IMR-90 (cell line): ENCODE results near the gene DCAF15. TPM values are rescaled to one million over a fixed set of nuclear protein-coding genes. Genes with fewer than 3 reads are reported as not detected.
A peak's percentile ranks its signal among the peaks of the same experiment; 100 is the strongest.

Experiments
- ATAC-seq: fragments of 200-7000 bp; cut with Tn5 transposase; 2 replicates; pipeline ENCODE4 v1.9.1; 2020; ENCODE audit warnings: low read depth, mild to moderate bottlenecking, moderate library complexity
- BruUV-seq: library from RNA; stranded (reverse); fragments of 400-500 nt; replicated peaks from 2 replicates; lab custom pipeline; 2021; lab: Mats Ljungman, UMichigan
- CTCF ChIA-PET: fragments of 300-600 bp; formaldehyde crosslinking; extraction: SDS; loops from one replicate; lab custom pipeline; 2021; ENCODE audit warnings: antibody characterized with exemption; lab: Yijun Ruan, JAX
- POLR2A ChIA-PET: fragments of 300-600 bp; sonication (Branson Sonifier 250); formaldehyde crosslinking; loops from one replicate; lab custom pipeline; 2022; ENCODE audit warnings: antibody characterized with exemption; ENCODE audit not compliant: unreplicated experiment; lab: Charles Lee
- DNase-seq: peaks from one replicate; pipeline ENCODE4 v3.0.0; 2013
- H2AFZ ChIP-seq: replicated peaks from 2 replicates; pipeline ENCODE3; 2013; ENCODE audit warnings: low read length, mild to moderate bottlenecking; ENCODE audit not compliant: poor library complexity
- H2AK5ac ChIP-seq: 2 replicates; pipeline ENCODE4 v1.6.1; 2013; ENCODE audit warnings: low read depth, low read length, inconsistent platforms
- H2AK9ac ChIP-seq: replicated peaks from 2 replicates; pipeline ENCODE3; 2013; ENCODE audit warnings: mild to moderate bottlenecking, low read depth, low read length, moderate library complexity; ENCODE audit not compliant: poor library complexity
- H2BK120ac ChIP-seq: 2 replicates; pipeline ENCODE4 v1.6.1; 2013; ENCODE audit warnings: low read depth, low read length, inconsistent platforms
- H2BK15ac ChIP-seq: 3 replicates; pipeline ENCODE4 v1.6.1; 2013; ENCODE audit warnings: low read depth, low read length, inconsistent platforms
- H2BK20ac ChIP-seq: 2 replicates; pipeline ENCODE4 v1.6.1; 2013; ENCODE audit warnings: low read depth, mild to moderate bottlenecking, inconsistent platforms, low read length, moderate library complexity
- H2BK5ac ChIP-seq: 2 replicates; pipeline ENCODE4 v1.6.1; 2013; ENCODE audit warnings: mild to moderate bottlenecking, low read depth, low read length, inconsistent platforms; ENCODE audit not compliant: poor library complexity, severe bottlenecking
- H3K14ac ChIP-seq: replicated peaks from 2 replicates; pipeline ENCODE4 v1.6.1; 2013; ENCODE audit warnings: low read depth, low read length, inconsistent platforms
- H3K18ac ChIP-seq: 2 replicates; pipeline ENCODE4 v1.6.1; 2013; ENCODE audit warnings: low read depth, low read length, control low read depth
- H3K23ac ChIP-seq: 2 replicates; pipeline ENCODE4 v1.6.1; 2013; ENCODE audit warnings: low read depth, low read length, inconsistent platforms
- H3K27ac ChIP-seq: 2 replicates; pipeline ENCODE4 v1.5.1; 2013; ENCODE audit warnings: mild to moderate bottlenecking, control low read depth, low read length; ENCODE audit not compliant: insufficient read depth
- H3K27me3 ChIP-seq: 2 replicates; pipeline ENCODE4 v1.6.1; 2013; ENCODE audit warnings: low read length; ENCODE audit not compliant: control insufficient read depth, insufficient read depth
- H3K36me3 ChIP-seq: 2 replicates; pipeline ENCODE4 v1.6.1; 2013; ENCODE audit warnings: low read length, mixed read lengths; ENCODE audit not compliant: control insufficient read depth, insufficient read depth
- H3K4ac ChIP-seq: 2 replicates; pipeline ENCODE4 v1.6.1; 2013; ENCODE audit warnings: low read depth, low read length, inconsistent platforms
- H3K4me1 ChIP-seq: 2 replicates; pipeline ENCODE4 v1.6.1; 2013; ENCODE audit warnings: low read length, mixed read lengths; ENCODE audit not compliant: control insufficient read depth, insufficient read depth
- H3K4me2 ChIP-seq: 2 replicates; pipeline ENCODE4 v1.6.1; 2013; ENCODE audit warnings: low read depth, mild to moderate bottlenecking, control low read depth, low read length, moderate library complexity
- H3K4me3 ChIP-seq: 2 replicates; pipeline ENCODE4 v1.5.1; 2013; ENCODE audit warnings: low read depth, mild to moderate bottlenecking, control low read depth, low read length, moderate library complexity; ENCODE audit not compliant: insufficient read depth
- H3K56ac ChIP-seq: 2 replicates; pipeline ENCODE4 v1.6.1; 2013; ENCODE audit warnings: low read length, inconsistent platforms; ENCODE audit not compliant: insufficient read depth; ENCODE audit errors: extremely low read depth
- H3K79me1 ChIP-seq, 2 experiments: 2 replicates each; pipeline ENCODE4 v1.6.1; 2013; ENCODE audit warnings: low read length in 2 of 2, inconsistent platforms in 1 of 2, low read depth in 1 of 2
- H3K9ac ChIP-seq: 2 replicates; pipeline ENCODE4 v1.6.1; 2013; ENCODE audit warnings: low read depth, low read length, control low read depth
- H3K9me1 ChIP-seq: 2 replicates; pipeline ENCODE4 v1.6.1; 2013; ENCODE audit warnings: low read length, inconsistent platforms; ENCODE audit not compliant: insufficient read depth
- H3K9me3 ChIP-seq: 2 replicates; pipeline ENCODE4 v1.6.1; 2013; ENCODE audit warnings: low read length; ENCODE audit not compliant: control insufficient read depth, insufficient read depth
- H4K20me1 ChIP-seq: 2 replicates; pipeline ENCODE4 v1.6.1; 2013; ENCODE audit warnings: low read length, inconsistent platforms; ENCODE audit not compliant: insufficient read depth
- H4K5ac ChIP-seq: 2 replicates; pipeline ENCODE4 v1.6.1; 2013; ENCODE audit warnings: mild to moderate bottlenecking, low read depth, low read length, control low read depth
- H4K8ac ChIP-seq, 2 experiments: 2 replicates each; pipeline ENCODE4 v1.6.1; 2013; ENCODE audit warnings: low read depth in 2 of 2, low read length in 2 of 2, control low read depth in 1 of 2, inconsistent platforms in 1 of 2
- H4K91ac ChIP-seq: 2 replicates; pipeline ENCODE4 v1.6.1; 2013; ENCODE audit warnings: low read depth, low read length, inconsistent platforms; ENCODE audit not compliant: insufficient read depth
- BHLHE40 ChIP-seq: fragments of 150-350 bp; IDR thresholded peaks from 2 replicates; pipeline ENCODE4 v1.6.1; 2016; ENCODE audit warnings: mild to moderate bottlenecking, low read depth, low read length
- CEBPB ChIP-seq: IDR thresholded peaks from 2 replicates; pipeline ENCODE4 v1.6.1; 2012; ENCODE audit warnings: low read depth, low read length, improper control_type of control experiment
- CHD1 ChIP-seq: IDR thresholded peaks from 2 replicates; pipeline ENCODE4 v1.6.1; 2012; ENCODE audit warnings: low read depth, low read length, improper control_type of control experiment
- ELK1 ChIP-seq: fragments of 150-350 bp; IDR thresholded peaks from 2 replicates; pipeline ENCODE4 v1.6.1; 2016; ENCODE audit warnings: low read depth, mild to moderate bottlenecking, low read length, moderate library complexity, borderline replicate concordance
- FOS ChIP-seq: fragments of 150-350 bp; IDR thresholded peaks from 2 replicates; pipeline ENCODE4 v1.6.1; 2016; ENCODE audit warnings: low read depth, low read length
- MAFK ChIP-seq: IDR thresholded peaks from 2 replicates; pipeline ENCODE4 v1.6.1; 2012; ENCODE audit warnings: low read depth, low read length, improper control_type of control experiment
- MAZ ChIP-seq: IDR thresholded peaks from 2 replicates; pipeline ENCODE4 v1.6.1; 2012; ENCODE audit warnings: low read depth, mild to moderate bottlenecking, low read length, improper control_type of control experiment, moderate library complexity, borderline replicate concordance
- NFE2L2 ChIP-seq: fragments of 150-350 bp; IDR thresholded peaks from 2 replicates; pipeline ENCODE4 v1.6.1; 2016; ENCODE audit warnings: low read depth, mild to moderate bottlenecking, low read length
- POLR2A ChIP-seq: IDR thresholded peaks from 2 replicates; pipeline ENCODE4 v1.6.1; 2012; ENCODE audit warnings: mild to moderate bottlenecking, low read depth, low read length
- RAD21 ChIP-seq: IDR thresholded peaks from 2 replicates; pipeline ENCODE4 v1.6.1; 2012; ENCODE audit warnings: low read length, improper control_type of control experiment
- RCOR1 ChIP-seq: IDR thresholded peaks from 2 replicates; pipeline ENCODE4 v1.6.1; 2012; ENCODE audit warnings: mild to moderate bottlenecking, low read length, improper control_type of control experiment; ENCODE audit not compliant: insufficient replicate concordance
- RFX5 ChIP-seq: IDR thresholded peaks from 2 replicates; pipeline ENCODE4 v1.8.0; 2012; ENCODE audit warnings: low read depth, mild to moderate bottlenecking, low read length, moderate library complexity
- SMC3 ChIP-seq: fragments of 150-350 bp; IDR thresholded peaks from 2 replicates; pipeline ENCODE4 v1.6.1; 2016; ENCODE audit warnings: low read depth, mild to moderate bottlenecking, antibody characterized with exemption, low read length, moderate library complexity
- WGBS, 2 experiments: methylation state at CpG; one replicate each; pipeline versions ENCODE4 v1.1.5 to v1.1.7; 2013; ENCODE audit warnings: missing lambda C conversion rate in 2 of 2; ENCODE audit not compliant: insufficient read length in 1 of 2; ENCODE audit errors: extremely low coverage in 2 of 2; 5-methylcytosine and 5-hydroxymethylcytosine counted together
- dilution Hi-C: fragments of 300-500 bp; cut with HindIII; formaldehyde crosslinking; loops from one replicate; pipeline ENCODE4 v1.14.3; 2018; ENCODE audit warnings: low sequenced_read_pairs; ENCODE audit not compliant: unreplicated experiment
- in situ Hi-C: fragments of 300-500 bp; cut with MboI; formaldehyde crosslinking; loops from 3 replicates; pipeline ENCODE4 v1.14.3; 2019; ENCODE audit warnings: low sequenced_read_pairs, inconsistent platforms, mixed read lengths
- intact Hi-C: fragments of 100-400 bp; cut with micrococcal nuclease; formaldehyde crosslinking; loops from 2 replicates; pipeline ENCODE4 v1.10.0; 2022
- polyA plus RNA-seq, 3 experiments: library from polyadenylated mRNA; depleted of rRNA; stranded (reverse); fragments of >200 nt; gene quantifications; 2 replicates each; pipeline ENCODE4 v1.2.3, GENCODE V29; 2012; ENCODE audit warnings: low replicate concordance in 1 of 3
- total RNA-seq: library from RNA; depleted of rRNA; stranded (reverse); fragments of >200 nt; gene quantifications from 2 replicates; pipeline ENCODE4 v1.2.3, GENCODE V29; 2012
- TF ChIP-seq, protein P1 (sequence below): fragments of 150-350 bp; IDR thresholded peaks from 2 replicates; pipeline ENCODE4 v1.6.1; 2017; ENCODE audit warnings: mild to moderate bottlenecking, antibody characterized with exemption, low read length, low read depth

DCAF15 gene
- total and polyA plus RNA-seq, 2 of the 4 experiments (the other 2 are of a cell fraction): 6.8 to 31.0 TPM

- H3K4me2 ChIP-seq: no peak overlapping the region
- CTCF ChIA-PET: no interaction called here
- H3K56ac ChIP-seq: no peak overlapping the region
- H2BK20ac ChIP-seq: no peak overlapping the region
- peak overlapping the region; percentile 42; the same call in 1 of the 2 replicates for H2BK120ac ChIP-seq
- H2AK5ac ChIP-seq: peak overlapping the region; percentile 62
- peak overlapping the region; percentile 91 for H4K5ac ChIP-seq
- no peak for DNase-seq
- no peak overlapping the region for H3K9ac ChIP-seq
- H3K36me3 ChIP-seq: peaks cover 8% of the 10 kb centered on the region; the same call in 1 of the 2 replicates
- POLR2A ChIA-PET: no interaction called here
- H3K14ac ChIP-seq: peak overlapping the region; percentile 17; the same call in 1 of the 2 replicates
- H3K9me1 ChIP-seq: peaks cover 11% of the 10 kb centered on the region
- H3K27ac ChIP-seq: peak overlapping the region; percentile 35; the same call in 1 of the 2 replicates
- H3K9me3 ChIP-seq: no peaks in the 10 kb centered on the region
- peak overlapping the region; percentile 89 for H2AFZ ChIP-seq
- BruUV-seq: no TSS peak
- no peak overlapping the region for H3K4me3 ChIP-seq
- H2BK15ac ChIP-seq: no peak overlapping the region
- H4K91ac ChIP-seq: peak overlapping the region; percentile 85
- H2BK5ac ChIP-seq: peak overlapping the region; percentile 19
- H3K4me1 ChIP-seq: peaks cover 10% of the 10 kb centered on the region
- peak overlapping the region; percentile 54 for H3K4ac ChIP-seq
- H4K8ac ChIP-seq: peak overlapping the region; percentile 94 to 95
- ATAC-seq: no peak
- no peaks in the 10 kb centered on the region for H4K20me1 ChIP-seq
- H3K23ac ChIP-seq: no peak overlapping the region
- H3K27me3 ChIP-seq: no peaks in the 10 kb centered on the region
- intact Hi-C loops: no loop called here
- peaks cover 0 to 23% of the 10 kb centered on the region in 2 experiments; a peak in 1 of 4 replicates for H3K79me1 ChIP-seq
- 69% methylated on average over 3 of the region's 10 CpGs; no CpG with 5 or more reads in 1 of the 2 experiments for WGBS, 2 experiments
- in situ Hi-C loops: no loop called here
- TF ChIP-seq MAZ: no peak
- no peak for TF ChIP-seq RFX5
- TF ChIP-seq MAFK: no peak
- no peak for TF ChIP-seq RAD21
- no peak for TF ChIP-seq CEBPB
- TF ChIP-seq POLR2A: no peak
- TF ChIP-seq FOS: no peak
- TF ChIP-seq BHLHE40: no peak
- TF ChIP-seq ELK1: no peak
- TF ChIP-seq RCOR1: no peak
- no peak for TF ChIP-seq CHD1
- TF ChIP-seq, protein P1, sequence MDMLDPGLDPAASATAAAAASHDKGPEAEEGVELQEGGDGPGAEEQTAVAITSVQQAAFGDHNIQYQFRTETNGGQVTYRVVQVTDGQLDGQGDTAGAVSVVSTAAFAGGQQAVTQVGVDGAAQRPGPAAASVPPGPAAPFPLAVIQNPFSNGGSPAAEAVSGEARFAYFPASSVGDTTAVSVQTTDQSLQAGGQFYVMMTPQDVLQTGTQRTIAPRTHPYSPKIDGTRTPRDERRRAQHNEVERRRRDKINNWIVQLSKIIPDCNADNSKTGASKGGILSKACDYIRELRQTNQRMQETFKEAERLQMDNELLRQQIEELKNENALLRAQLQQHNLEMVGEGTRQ: no peak
- TF ChIP-seq SMC3: no peak
- TF ChIP-seq NFE2L2: no peak
- dilution Hi-C loops: no loop called here
- H2AK9ac ChIP-seq: peak overlapping the region; percentile 96
- no peak overlapping the region for H3K18ac ChIP-seq
Measured at GRCh38 chr19:13985771-13986347, 33.5 kb downstream of the DCAF15 start.
